Measurements from ENCODE around the gene CPLX4. TPM values are rescaled to one million over a fixed set of nuclear protein-coding genes. Genes with fewer than 3 reads are reported as not detected.

Gene CPLX4
- total and polyA plus RNA-seq, 2 donors (not counting 3 experiments of a cell fraction or from before 2014, with no cell fraction given) = not detected

- Histone ChIP-seq H3K9me3 (replicated peaks; ENCODE audit: control insufficient read depth, insufficient read depth, low read length) (no peaks in the 10 kb centered on the region), H3K27ac (ENCODE audit: insufficient read depth, low read depth, low read length) (no peak overlapping the region), H3K27me3 (ENCODE audit: control insufficient read depth in 2 of 2, insufficient read depth in 2 of 2, low read length in 2 of 2) (peaks cover 90 to 95% of the 10 kb centered on the region in 2 experiments), H3K4me2 (ENCODE audit: insufficient read depth, low read length) (no peak overlapping the region), H4K20me1 (replicated peaks; ENCODE audit: control insufficient read depth, extremely low read depth, insufficient read depth, low read length) (no peaks in the 10 kb centered on the region), H2AFZ (ENCODE audit: low read depth, low read length) (no peak overlapping the region), H3K4me1 (ENCODE audit: control insufficient read depth, extremely low read depth, insufficient read depth, low read length) (no peaks in the 10 kb centered on the region), H3K4me3 (replicated peaks in 1 of 3; ENCODE audit: insufficient read depth in 1 of 3, low read depth in 1 of 3, low read length in 3 of 3) (no peak overlapping the region), H3K79me2 (ENCODE audit: control insufficient read depth, insufficient read depth, low read length) (no peaks in the 10 kb centered on the region), H3K9ac (replicated peaks; ENCODE audit: extremely low read depth, insufficient read depth, low read length) (no peak overlapping the region), H3K36me3 (ENCODE audit: control insufficient read depth in 2 of 2, extremely low read depth in 1 of 2, insufficient read depth in 2 of 2, low read length in 2 of 2) (no peaks in the 10 kb centered on the region), H3K9me1 (replicated peaks; ENCODE audit: control insufficient read depth, extremely low read depth, insufficient read depth, low read length) (no peaks in the 10 kb centered on the region)
- DNase-seq (ENCODE audit: low read depth, low spot score) (no peak), FAIRE-seq (no peak)
- intact Hi-C loops (cut with micrococcal nuclease) (no loop called here), dilution Hi-C loops (cut with MboI; ENCODE audit: extremely low pct_ligation_motif_present, low sequenced_read_pairs) (no loop called here)
- POLR2A ChIA-PET = no interaction called here
- TF ChIP-seq GATA2 (IDR thresholded peaks at IDR 0.05; ENCODE audit: insufficient read depth, insufficient read length, low read depth, low read length) (no peak), POLR2AphosphoS5 (IDR thresholded peaks at IDR 0.05; ENCODE audit: insufficient read depth, low read depth, low read length) (no peak), POLR2A (IDR thresholded peaks at IDR 0.05; ENCODE audit: low read depth, low read length) (no peak), EZH2 (IDR thresholded peaks at IDR 0.05; ENCODE audit: borderline replicate concordance, low read depth, low read length, severe bottlenecking) (peak; percentile 17)
- CTCF ChIA-PET = interaction anchor here (1.3 to 3.5 kb wide), 2 partner anchors 18 to 135 kb away, joined by 4 to 22 read pairs; no protein-coding TSS in a partner anchor
- BruUV-seq (replicated peaks) = no TSS peak
Measured at GRCh38 chr18:59267503-59268126, 50.8 kb downstream of the CPLX4 start.

GRCh38 chr18:59266886-59267502 lies 51.5 kb downstream of the CPLX4 start:
- intact Hi-C loops (cut with micrococcal nuclease) = no loop called here
- POLR2A ChIA-PET = no interaction called here
- TF ChIP-seq FOS (IDR thresholded peaks at IDR 0.05; ENCODE audit: borderline replicate concordance, insufficient read depth, low read length) (no peak), MAX (IDR thresholded peaks at IDR 0.05; ENCODE audit: insufficient read depth, insufficient read length) (no peak), POLR2A (IDR thresholded peaks at IDR 0.05; ENCODE audit: low read depth, low read length) (no peak), MYC (IDR thresholded peaks at IDR 0.05; ENCODE audit: low read depth, low read length) (no peak), JUN (IDR thresholded peaks at IDR 0.05; ENCODE audit: borderline replicate concordance, insufficient read depth, insufficient read length, low read depth) (no peak), EZH2 (IDR thresholded peaks at IDR 0.05; ENCODE audit: borderline replicate concordance, low read depth, low read length, severe bottlenecking) (no peak), POLR2AphosphoS5 (IDR thresholded peaks at IDR 0.05; ENCODE audit: insufficient read depth, low read depth, low read length) (no peak), CTCF (IDR thresholded peaks at IDR 0.05; ENCODE audit: extremely low read depth in 1 of 2, insufficient read depth in 1 of 2, low read depth in 1 of 2, low read length in 2 of 2) (no peak), GATA2 (IDR thresholded peaks at IDR 0.05; ENCODE audit: insufficient read depth, insufficient read length, low read depth, low read length) (no peak)
- H3K9ac ChIP-seq (replicated peaks; ENCODE audit: extremely low read depth, insufficient read depth, low read length) = no peak overlapping the region
- FAIRE-seq (no peak), DNase-seq (ENCODE audit: low read depth, low spot score) (no peak)
- dilution Hi-C loops (cut with MboI; ENCODE audit: extremely low pct_ligation_motif_present, low sequenced_read_pairs) = no loop called here
- no peaks in the 10 kb centered on the region for H3K9me3 ChIP-seq (replicated peaks; ENCODE audit: control insufficient read depth, insufficient read depth, low read length)
- BruUV-seq (replicated peaks) = no TSS peak
- no peak overlapping the region for H3K4me2 ChIP-seq (ENCODE audit: insufficient read depth, low read length)
- no peaks in the 10 kb centered on the region for H4K20me1 ChIP-seq (replicated peaks; ENCODE audit: control insufficient read depth, extremely low read depth, insufficient read depth, low read length)
- no peak overlapping the region for H3K4me3 ChIP-seq (replicated peaks in 1 of 3; ENCODE audit: insufficient read depth in 1 of 3, low read depth in 1 of 3, low read length in 3 of 3)
- H3K36me3 ChIP-seq (ENCODE audit: control insufficient read depth in 2 of 2, extremely low read depth in 1 of 2, insufficient read depth in 2 of 2, low read length in 2 of 2) = no peaks in the 10 kb centered on the region
- H3K27ac ChIP-seq (ENCODE audit: insufficient read depth, low read depth, low read length) = no peak overlapping the region
- H3K79me2 ChIP-seq (ENCODE audit: control insufficient read depth, insufficient read depth, low read length) = no peaks in the 10 kb centered on the region
- H3K4me1 ChIP-seq (ENCODE audit: control insufficient read depth, extremely low read depth, insufficient read depth, low read length) = no peaks in the 10 kb centered on the region
- CTCF ChIA-PET = interaction anchor here (1.3 to 3.5 kb wide), 4 partner anchors 8 to 136 kb away, joined by 4 to 22 read pairs (median 8); no protein-coding TSS in a partner anchor
- H3K27me3 ChIP-seq (ENCODE audit: control insufficient read depth in 2 of 2, insufficient read depth in 2 of 2, low read length in 2 of 2) = peaks cover 84 to 89% of the 10 kb centered on the region in 2 experiments
- H3K9me1 ChIP-seq (replicated peaks; ENCODE audit: control insufficient read depth, extremely low read depth, insufficient read depth, low read length) = no peaks in the 10 kb centered on the region
- no peak overlapping the region for H2AFZ ChIP-seq (ENCODE audit: low read depth, low read length)
